Body of pancreas (tissue), 4 donors: Measurements from ENCODE around the gene RB1.

Experiments
- POLR2A ChIP-seq, 3 donors: fragments of 450-650 bp; IDR thresholded peaks; one replicate each; pipeline ENCODE4 v1.6.1; 2016; ENCODE audit warnings: antibody characterized with exemption in 3 of 3, mild to moderate bottlenecking in 2 of 3
- TF ChIP-seq, protein P1 (sequence below), 7 experiments: fragments of 450-650 bp in 4 of 7; fragments of 200-600 bp in 3 of 7; sonication (generic) in 3 of 7; IDR thresholded peaks; one replicate each; pipeline ENCODE4 v1.5.1; 2016 to 2019; ENCODE audit warnings: antibody characterized with exemption in 7 of 7

DNA sequence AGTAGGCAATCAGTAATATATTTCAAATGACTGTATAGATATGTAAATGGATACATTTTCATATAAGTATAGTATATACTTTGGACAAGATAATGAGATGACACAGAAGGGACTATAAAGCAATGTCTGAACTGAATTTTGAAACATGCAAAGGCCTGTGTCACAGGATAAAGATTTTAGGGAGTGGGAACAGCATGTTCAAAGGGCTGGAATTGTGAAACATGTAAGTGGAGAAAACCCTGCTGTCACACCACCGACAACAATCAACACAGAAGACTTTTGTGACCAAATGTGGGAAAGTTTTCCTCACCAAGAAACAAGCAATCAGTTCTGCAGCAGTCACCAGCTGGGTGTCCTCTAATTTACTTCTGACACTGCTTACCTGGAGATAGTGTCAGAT, 66.4 kb downstream of the RB1 start:
- no peak for TF ChIP-seq POLR2A (IDR thresholded peaks at IDR 0.05)
- TF ChIP-seq, protein P1, sequence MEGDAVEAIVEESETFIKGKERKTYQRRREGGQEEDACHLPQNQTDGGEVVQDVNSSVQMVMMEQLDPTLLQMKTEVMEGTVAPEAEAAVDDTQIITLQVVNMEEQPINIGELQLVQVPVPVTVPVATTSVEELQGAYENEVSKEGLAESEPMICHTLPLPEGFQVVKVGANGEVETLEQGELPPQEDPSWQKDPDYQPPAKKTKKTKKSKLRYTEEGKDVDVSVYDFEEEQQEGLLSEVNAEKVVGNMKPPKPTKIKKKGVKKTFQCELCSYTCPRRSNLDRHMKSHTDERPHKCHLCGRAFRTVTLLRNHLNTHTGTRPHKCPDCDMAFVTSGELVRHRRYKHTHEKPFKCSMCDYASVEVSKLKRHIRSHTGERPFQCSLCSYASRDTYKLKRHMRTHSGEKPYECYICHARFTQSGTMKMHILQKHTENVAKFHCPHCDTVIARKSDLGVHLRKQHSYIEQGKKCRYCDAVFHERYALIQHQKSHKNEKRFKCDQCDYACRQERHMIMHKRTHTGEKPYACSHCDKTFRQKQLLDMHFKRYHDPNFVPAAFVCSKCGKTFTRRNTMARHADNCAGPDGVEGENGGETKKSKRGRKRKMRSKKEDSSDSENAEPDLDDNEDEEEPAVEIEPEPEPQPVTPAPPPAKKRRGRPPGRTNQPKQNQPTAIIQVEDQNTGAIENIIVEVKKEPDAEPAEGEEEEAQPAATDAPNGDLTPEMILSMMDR (IDR thresholded peaks at IDR 0.05): no peak
